ENCODE data around the gene CDC27.

DNA sequence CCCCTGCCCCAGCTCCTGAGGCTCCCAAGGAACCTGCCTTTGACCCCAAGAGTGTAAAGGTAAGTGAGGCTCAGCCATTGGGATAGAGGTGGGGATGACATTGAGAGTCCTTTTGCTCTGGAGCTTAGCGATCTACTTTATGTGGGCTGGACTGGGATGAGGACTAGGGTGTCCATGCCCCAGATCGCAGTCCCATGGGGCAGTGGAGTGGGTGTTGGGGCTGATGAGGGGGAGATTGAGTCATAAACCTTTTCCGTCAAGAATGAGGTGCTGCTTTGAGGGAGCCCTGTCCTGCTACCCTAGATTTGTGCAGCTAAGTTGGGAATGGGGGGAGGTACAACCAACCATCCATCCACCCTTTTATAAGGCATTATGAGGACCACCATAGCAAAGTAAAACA, 20.4 kb upstream of the CDC27 start:
- no peak for TF ChIP-seq POLR2A (IDR thresholded peaks at IDR 0.05; ENCODE audit: low read depth, low read length)
- no peak for TF ChIP-seq POLR2AphosphoS5 (IDR thresholded peaks at IDR 0.05; ENCODE audit: low read depth, low read length)
- no peak for TF ChIP-seq TAF1 (IDR thresholded peaks at IDR 0.05; ENCODE audit: low read depth, low read length)
- TF ChIP-seq SPI1 (IDR thresholded peaks at IDR 0.05; ENCODE audit: low read depth, low read length), result no peak
- TF ChIP-seq POU2F2 (IDR thresholded peaks at IDR 0.05; ENCODE audit: low read depth, low read length), result no peak

Data from GM12891 (cell line).